Measurements from ENCODE around the gene HSPA1B. TPM values are rescaled to one million over a fixed set of nuclear protein-coding genes. Genes with fewer than 3 reads are reported as not detected.

The HSPA1B gene
- 869 TPM for total RNA-seq

DNA sequence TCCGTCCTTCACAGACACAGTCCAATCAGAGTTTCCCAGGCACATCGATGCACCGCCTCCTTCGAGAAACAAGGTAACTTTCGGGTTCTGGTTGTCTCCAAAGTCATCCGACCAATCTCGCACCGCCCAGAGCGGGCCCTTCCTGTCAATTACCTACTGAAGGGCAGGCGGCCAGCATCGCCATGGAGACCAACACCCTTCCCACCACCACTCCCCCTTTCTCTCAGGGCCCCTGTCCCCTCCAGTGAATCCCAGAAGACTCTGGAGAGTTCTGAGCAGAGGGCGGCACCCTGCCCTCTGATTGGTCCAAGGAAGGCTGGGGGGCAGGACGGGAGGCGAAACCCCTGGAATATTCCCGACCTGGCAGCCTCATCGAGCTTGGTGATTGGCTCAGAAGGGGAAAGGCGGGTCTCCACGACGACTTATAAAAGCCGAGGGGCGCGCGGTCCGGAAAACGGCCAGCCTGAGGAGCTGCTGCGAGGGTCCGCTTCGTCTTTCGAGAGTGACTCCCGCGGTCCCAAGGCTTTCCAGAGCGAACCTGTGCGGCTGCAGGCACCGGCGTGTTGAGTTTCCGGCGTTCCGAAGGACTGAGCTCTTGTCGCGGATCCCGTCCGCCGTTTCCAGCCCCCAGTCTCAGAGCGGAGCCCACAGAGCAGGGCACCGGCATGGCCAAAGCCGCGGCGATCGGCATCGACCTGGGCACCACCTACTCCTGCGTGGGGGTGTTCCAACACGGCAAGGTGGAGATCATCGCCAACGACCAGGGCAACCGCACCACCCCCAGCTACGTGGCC is at the start of gene HSPA1B:
TSS of gene HSPA1B (plus strand) at position 453 of the 794 bp plus-strand sequence. CDS start at position 666, 213 bp downstream.

DNA sequence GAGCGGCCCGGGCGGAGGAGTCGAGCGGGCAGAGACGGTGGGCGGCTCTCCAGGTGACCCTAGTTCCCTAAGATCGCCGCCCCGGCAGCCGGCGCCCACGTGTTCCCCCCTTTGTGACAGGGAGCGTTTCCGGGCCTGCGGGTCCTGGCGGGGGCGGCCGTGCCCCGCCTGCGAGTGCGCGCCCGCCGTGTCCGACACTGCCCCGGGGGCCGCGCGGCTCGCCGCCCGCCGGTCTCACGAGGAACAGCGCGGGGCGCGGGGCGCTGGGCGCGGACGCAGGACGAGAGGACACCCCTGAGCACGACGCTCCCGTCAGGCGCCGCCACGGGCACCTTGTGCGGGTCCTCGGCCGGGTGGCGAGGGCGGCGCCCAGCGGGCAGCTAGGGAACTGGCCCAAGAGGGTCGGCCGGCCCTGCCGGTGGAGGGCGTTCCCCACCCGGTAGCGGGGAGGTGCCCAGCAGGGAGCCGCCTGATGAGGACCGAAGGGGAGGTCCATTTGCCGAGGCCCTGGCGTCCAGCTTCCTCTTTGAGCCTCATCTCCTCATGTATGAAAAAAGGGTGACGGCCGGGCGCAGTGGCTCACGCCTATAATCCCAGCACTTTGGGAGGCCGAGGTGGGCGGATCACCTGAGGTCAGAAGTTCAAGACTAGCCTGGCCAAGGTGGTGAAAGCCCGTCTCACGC is 31.8 kb upstream of the HSPA1B start, which contains the start of gene VARS1:
TSS of gene VARS1 (minus strand) at position 137 of the 683 bp plus-strand sequence. CDS start 535 bp downstream, outside the sequence.

DNA sequence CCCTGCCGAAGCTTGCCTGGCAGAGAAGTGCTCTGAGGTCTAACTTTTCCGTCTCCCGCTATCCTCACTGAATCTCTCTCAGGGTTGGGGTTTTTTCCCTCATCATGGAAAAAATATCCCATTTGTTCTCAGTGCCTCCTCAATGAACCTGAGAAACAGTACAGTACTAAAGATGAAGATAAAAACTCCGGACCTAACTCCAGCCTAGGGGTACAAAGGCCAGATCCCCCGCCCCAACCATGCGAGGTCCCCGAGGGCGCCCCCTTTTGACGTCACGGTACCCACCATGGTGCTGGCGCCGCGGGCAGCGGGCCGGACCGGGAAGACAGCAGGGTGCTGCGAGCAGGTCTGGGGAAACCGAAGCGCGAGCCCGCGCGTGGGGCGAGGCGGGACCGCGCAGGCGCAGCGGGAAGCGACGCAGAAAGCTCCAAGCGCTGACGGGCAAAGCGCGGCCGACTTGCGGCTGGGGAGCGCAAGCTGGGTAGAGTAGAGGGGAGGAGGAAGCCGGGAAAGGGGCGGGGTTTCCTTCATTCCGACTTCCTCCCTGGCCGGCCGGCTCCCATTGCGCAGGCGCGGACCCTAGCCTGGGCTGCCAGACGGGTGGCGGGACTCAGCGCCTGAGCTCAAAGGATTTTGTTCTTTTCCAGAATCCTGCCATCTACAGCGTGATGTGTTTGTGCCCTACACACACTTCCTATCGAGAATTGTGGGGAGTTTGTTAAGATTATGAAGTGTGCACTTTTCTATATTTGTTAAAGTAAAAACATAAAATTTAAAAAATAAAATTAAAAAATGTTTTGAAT is 20.9 kb upstream of the HSPA1B start, which contains the start of gene LSM2:
TSS of gene LSM2 (minus strand) at position 497 of the 803 bp plus-strand sequence. CDS start at position 288, 209 bp downstream.

DNA sequence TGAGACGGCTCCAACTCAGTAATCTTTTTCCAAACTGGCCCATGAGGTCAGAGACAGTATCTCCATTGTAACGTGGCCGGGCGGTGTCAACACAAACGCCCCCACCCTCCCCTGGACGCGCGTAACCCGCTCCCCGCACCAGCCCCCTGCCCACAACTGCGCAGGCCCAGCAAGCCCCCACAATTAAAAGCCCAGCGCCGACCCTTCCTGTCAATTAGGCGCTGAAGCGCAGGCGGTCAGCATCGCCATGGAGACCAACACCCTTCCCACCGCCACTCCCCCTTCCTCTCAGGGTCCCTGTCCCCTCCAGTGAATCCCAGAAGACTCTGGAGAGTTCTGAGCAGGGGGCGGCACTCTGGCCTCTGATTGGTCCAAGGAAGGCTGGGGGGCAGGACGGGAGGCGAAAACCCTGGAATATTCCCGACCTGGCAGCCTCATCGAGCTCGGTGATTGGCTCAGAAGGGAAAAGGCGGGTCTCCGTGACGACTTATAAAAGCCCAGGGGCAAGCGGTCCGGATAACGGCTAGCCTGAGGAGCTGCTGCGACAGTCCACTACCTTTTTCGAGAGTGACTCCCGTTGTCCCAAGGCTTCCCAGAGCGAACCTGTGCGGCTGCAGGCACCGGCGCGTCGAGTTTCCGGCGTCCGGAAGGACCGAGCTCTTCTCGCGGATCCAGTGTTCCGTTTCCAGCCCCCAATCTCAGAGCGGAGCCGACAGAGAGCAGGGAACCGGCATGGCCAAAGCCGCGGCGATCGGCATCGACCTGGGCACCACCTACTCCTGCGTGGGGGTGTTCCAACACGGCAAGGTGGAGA is 12.3 kb upstream of the HSPA1B start, which contains the start of the genes HSPA1A and HSPA1L:
TSS of gene HSPA1A (plus strand) at position 519 of the 814 bp plus-strand sequence. CDS start at position 733, 214 bp downstream.
TSS of gene HSPA1L (minus strand) at position 259 of the 814 bp plus-strand sequence. CDS start 3,311 bp downstream, outside the sequence.

DNA sequence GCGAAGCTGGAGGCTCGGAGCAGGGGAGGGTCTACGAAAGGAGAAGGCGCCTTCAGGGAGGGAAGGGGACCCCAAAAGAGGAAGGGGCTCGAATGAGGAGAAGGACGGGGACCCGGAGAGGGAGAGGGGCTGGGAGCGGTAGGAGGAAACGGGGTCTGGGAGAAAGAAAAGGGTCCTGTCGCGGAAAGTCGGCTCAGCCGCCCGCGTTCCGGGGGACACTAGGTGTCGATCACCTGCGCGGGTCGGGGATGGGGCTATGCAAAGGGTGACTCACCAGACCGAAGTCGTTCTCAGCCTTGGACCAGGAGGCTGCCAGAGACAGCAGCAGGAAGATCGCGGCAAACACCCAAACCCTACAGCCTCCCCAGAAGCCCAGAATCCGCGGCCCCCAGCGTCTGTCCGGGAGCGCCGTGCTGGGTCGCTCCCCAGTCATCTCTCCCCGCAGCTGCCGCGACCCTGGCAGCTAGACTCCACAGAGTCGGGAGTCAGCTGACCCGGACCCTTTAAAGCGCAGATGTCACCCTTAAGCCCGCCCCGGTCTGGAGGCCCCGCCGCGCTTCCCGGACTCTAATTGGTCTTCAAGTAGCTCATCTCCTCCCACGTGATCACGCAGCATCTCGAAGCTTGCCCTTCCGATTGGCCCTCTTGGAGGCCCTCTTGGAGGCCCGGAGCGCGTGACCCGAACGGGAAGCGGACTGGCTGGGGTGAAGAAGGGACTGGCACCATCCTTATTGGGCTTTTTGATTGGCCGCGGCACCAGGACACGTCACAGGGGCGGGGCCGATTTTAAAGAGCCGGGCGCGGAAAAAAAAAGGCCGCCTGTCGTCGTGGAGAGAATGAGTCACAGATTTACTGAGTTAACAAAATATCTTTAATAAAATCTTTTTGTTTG is 35.1 kb downstream of the HSPA1B start, which contains the start of gene NEU1:
TSS of gene NEU1 (minus strand) at position 478 of the 892 bp plus-strand sequence. CDS start at position 433, 45 bp downstream.

DNA sequence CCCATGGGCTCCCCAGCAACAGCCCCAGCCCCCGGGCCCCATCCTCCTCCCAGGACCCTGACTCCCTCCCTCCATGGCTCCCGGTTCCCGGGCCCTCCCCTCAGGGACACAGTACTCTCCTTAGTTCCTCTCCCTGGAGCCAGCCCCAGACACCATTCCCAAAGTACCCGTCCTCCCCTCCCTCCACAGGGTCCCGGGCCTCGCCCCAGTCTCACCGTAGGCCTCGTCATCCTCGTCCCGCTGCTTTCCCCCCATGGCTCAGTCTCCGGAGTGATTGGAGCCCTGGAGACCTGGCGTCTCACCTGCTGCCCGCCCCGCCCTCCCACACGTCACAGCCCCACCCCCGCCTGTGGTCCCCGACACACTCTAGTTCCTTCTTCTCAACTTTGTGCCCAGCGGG is 51.2 kb downstream of the HSPA1B start, which contains the start of gene SLC44A4:
TSS of gene SLC44A4 (minus strand) at position 272 of the 400 bp plus-strand sequence. CDS start at position 255, 17 bp downstream.

Other genes starting within 250 kb of the HSPA1B start
- 1.4 TPM for gene LTB, start 245.3 kb upstream of the HSPA1B start, total RNA-seq
- gene LST1, start 241.5 kb upstream of the HSPA1B start, total RNA-seq, result 11.2 TPM
- gene NCR3, start 234.7 kb upstream of the HSPA1B start, total RNA-seq, result not detected
- gene AIF1, start 212.5 kb upstream of the HSPA1B start, total RNA-seq, result 10.5 TPM
- 88.1 TPM for gene PRRC2A, start 207.0 kb upstream of the HSPA1B start, total RNA-seq
- 226 TPM for gene BAG6, start 175.1 kb upstream of the HSPA1B start, total RNA-seq
- gene APOM, start 171.8 kb upstream of the HSPA1B start, total RNA-seq, result 1.0 TPM
- 19.6 TPM for gene C6orf47, start 167.0 kb upstream of the HSPA1B start, total RNA-seq
- 18.6 TPM for gene GPANK1, start 162.7 kb upstream of the HSPA1B start, total RNA-seq
- gene CSNK2B, start 161.7 kb upstream of the HSPA1B start, total RNA-seq, result 108 TPM
- gene LY6G5B, start 157.8 kb upstream of the HSPA1B start, total RNA-seq, result 2.3 TPM
- gene LY6G5C, start 146.7 kb upstream of the HSPA1B start, total RNA-seq, result 1.9 TPM
- gene ABHD16A, start 124.4 kb upstream of the HSPA1B start, total RNA-seq, result 53.2 TPM
- gene LY6G6F, start 120.9 kb upstream of the HSPA1B start, total RNA-seq, result not detected
- not detected for gene LY6G6D, start 112.4 kb upstream of the HSPA1B start, total RNA-seq
- not detected for gene LY6G6C, start 106.0 kb upstream of the HSPA1B start, total RNA-seq
- 0.55 TPM for gene MPIG6B, start 104.4 kb upstream of the HSPA1B start, total RNA-seq
- 108 TPM for gene DDAH2, start 98.4 kb upstream of the HSPA1B start, total RNA-seq
- 89.1 TPM for gene CLIC1, start 91.2 kb upstream of the HSPA1B start, total RNA-seq
- 16.5 TPM for gene MSH5, start 87.7 kb upstream of the HSPA1B start, total RNA-seq
- 3.8 TPM for gene SAPCD1, start 65.1 kb upstream of the HSPA1B start, total RNA-seq
- 0.88 TPM for gene VWA7, start 50.4 kb upstream of the HSPA1B start, total RNA-seq
- gene VARS1, start 32.0 kb upstream of the HSPA1B start, total RNA-seq, result 43.6 TPM
- 21.4 TPM for gene LSM2, start 20.8 kb upstream of the HSPA1B start, total RNA-seq
- 4.8 TPM for gene HSPA1L, start 12.5 kb upstream of the HSPA1B start, total RNA-seq
- 744 TPM for gene HSPA1A, start 12.2 kb upstream of the HSPA1B start, total RNA-seq
- gene NEU1, start 35.1 kb downstream of the HSPA1B start, total RNA-seq, result 32.8 TPM
- 3.0 TPM for gene SLC44A4, start 51.3 kb downstream of the HSPA1B start, total RNA-seq
- gene EHMT2, start 70.0 kb downstream of the HSPA1B start, total RNA-seq, result 86.3 TPM
- 17.9 TPM for gene ZBTB12, start 74.3 kb downstream of the HSPA1B start, total RNA-seq
- 6.2 TPM for gene C2, start 100.0 kb downstream of the HSPA1B start, total RNA-seq
- 14.6 TPM for gene CFB, start 118.4 kb downstream of the HSPA1B start, total RNA-seq
- gene NELFE, start 131.2 kb downstream of the HSPA1B start, total RNA-seq, result 54.3 TPM
- gene SKIC2, start 131.4 kb downstream of the HSPA1B start, total RNA-seq, result 47.2 TPM
- gene DXO, start 144.4 kb downstream of the HSPA1B start, total RNA-seq, result 20.6 TPM
- 29.9 TPM for gene C4A, start 154.3 kb downstream of the HSPA1B start, total RNA-seq
- gene C4B, start 187.1 kb downstream of the HSPA1B start, total RNA-seq, result 12.1 TPM
- 0.22 TPM for gene CYP21A2, start 210.7 kb downstream of the HSPA1B start, total RNA-seq